Skeletal muscle satellite cell (primary cell): ENCODE measurements around the gene STAMBP.
A peak's percentile ranks its signal among the peaks of the same experiment; 100 is the strongest.
"Not testable (repeated sequence)": the region's sequence is repeated elsewhere in the genome, so short reads cannot be mapped to it uniquely, and the experiment has no call there.

Experiments used
- H3K27me3 ChIP-seq: 2 replicates; pipeline ENCODE4 v1.7.0; 2013; ENCODE audit warnings: low read length; ENCODE audit not compliant: control insufficient read depth, insufficient read depth
- H3K36me3 ChIP-seq: 2 replicates; pipeline ENCODE4 v1.7.0; 2013; ENCODE audit warnings: mild to moderate bottlenecking, control low read depth, low read length; ENCODE audit not compliant: insufficient read depth
- H3K4me1 ChIP-seq: 2 replicates; pipeline ENCODE4 v1.7.0; 2013; ENCODE audit warnings: low read length; ENCODE audit not compliant: control insufficient read depth, insufficient read depth
- H3K4me2 ChIP-seq: 2 replicates; pipeline ENCODE4 v1.7.0; 2013; ENCODE audit warnings: mild to moderate bottlenecking, low read length
- H3K4me3 ChIP-seq: 2 replicates; pipeline ENCODE4 v1.7.0; 2013; ENCODE audit warnings: low read length
- H3K9ac ChIP-seq: 2 replicates; pipeline ENCODE4 v1.7.0; 2013; ENCODE audit warnings: mild to moderate bottlenecking, low read depth, low read length, moderate library complexity
- H3K9me3 ChIP-seq: replicated peaks from 2 replicates; pipeline ENCODE4 v1.7.0; 2013; ENCODE audit warnings: mild to moderate bottlenecking, control low read depth, low read length

The STAMBP gene

DNA sequence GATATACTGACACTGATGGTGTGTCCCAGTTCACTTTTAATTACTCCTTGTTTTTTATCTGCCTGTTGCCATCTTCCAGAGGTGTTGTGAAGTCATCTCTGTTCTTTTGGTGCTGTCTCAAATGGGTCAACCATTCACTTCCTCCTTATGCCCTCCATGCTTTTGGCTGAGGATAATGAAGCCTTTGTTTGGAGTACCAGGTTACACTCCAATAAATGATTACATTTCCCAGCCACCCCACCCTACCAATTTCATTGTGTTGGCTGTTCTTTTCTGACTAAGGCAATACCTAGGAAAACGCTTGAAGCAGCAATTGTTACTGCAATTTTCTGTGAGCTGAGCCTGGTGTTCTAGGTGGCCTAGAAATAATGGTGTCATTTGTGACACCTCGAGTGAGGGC, 34.2 kb downstream of the STAMBP start:
- Histone ChIP-seq H3K4me3 (no peak overlapping the region), H3K4me1 (peaks cover 8% of the 10 kb centered on the region), H3K9ac (no peak overlapping the region), H3K36me3 (peaks cover 59% of the 10 kb centered on the region), H3K27me3 (no peaks in the 10 kb centered on the region), H3K4me2 (no peak overlapping the region), H3K9me3 (no peaks in the 10 kb centered on the region)

- Histone ChIP-seq H3K9ac (no peak overlapping the region), H3K9me3 (no peaks in the 10 kb centered on the region), H3K4me1 (peaks cover 10% of the 10 kb centered on the region), H3K36me3 (peaks cover 33% of the 10 kb centered on the region), H3K4me3 (no peak overlapping the region), H3K27me3 (no peaks in the 10 kb centered on the region), H3K4me2 (no peak overlapping the region)
Measured at GRCh38 chr2:73868204-73868978, 39.6 kb downstream of the STAMBP start.

- Histone ChIP-seq H3K4me3 (no peak overlapping the region), H3K9me3 (no peaks in the 10 kb centered on the region), H3K27me3 (no peaks in the 10 kb centered on the region), H3K4me2 (peak overlapping the region; percentile 26), H3K4me1 (peaks cover 10% of the 10 kb centered on the region), H3K9ac (no peak overlapping the region), H3K36me3 (peaks cover 22% of the 10 kb centered on the region)
Measured at GRCh38 chr2:73870084-73870483, 41.3 kb downstream of the STAMBP start.

DNA sequence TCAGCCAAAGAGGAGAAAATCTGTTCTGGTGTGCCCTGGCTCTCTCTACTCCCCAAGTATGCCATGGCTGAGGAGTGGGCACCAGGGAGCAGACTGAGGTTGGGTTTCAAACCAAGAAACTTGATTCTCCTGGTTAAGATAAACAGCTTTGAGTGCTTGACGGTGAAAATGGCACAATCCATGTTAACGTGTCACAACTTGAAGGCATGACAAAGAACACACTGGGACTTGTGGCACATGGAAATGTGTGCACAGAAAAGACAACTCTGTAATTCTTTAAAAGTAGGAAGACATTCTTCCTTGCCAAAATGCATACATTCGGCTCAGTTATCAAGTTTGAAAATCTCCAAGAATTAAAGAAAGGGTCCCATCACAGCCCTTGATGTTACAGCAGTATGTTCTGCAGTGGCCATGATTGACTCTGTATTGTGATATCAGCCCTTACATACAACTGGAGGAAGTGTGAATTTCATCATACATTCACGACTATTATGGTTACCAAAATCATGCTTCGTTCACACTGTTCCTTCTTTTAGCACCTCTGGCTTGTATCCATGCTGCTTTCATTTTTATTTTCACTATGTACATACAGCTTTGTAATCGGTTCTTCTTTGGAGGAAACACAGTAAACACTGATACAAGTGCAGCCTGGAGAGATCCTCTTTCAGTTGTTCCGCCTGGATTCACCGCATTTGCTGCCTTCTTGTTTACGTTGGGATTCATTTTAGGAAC, 48.5 kb downstream of the STAMBP start:
- no peaks in the 10 kb centered on the region for H3K4me1 ChIP-seq
- H3K36me3 ChIP-seq, result no peaks in the 10 kb centered on the region
- no peaks in the 10 kb centered on the region for H3K9me3 ChIP-seq
- H3K27me3 ChIP-seq, result peaks cover 3% of the 10 kb centered on the region
- H3K4me2 ChIP-seq, result no peak overlapping the region
- H3K9ac ChIP-seq, result no peak overlapping the region
- H3K4me3 ChIP-seq, result no peak overlapping the region

DNA sequence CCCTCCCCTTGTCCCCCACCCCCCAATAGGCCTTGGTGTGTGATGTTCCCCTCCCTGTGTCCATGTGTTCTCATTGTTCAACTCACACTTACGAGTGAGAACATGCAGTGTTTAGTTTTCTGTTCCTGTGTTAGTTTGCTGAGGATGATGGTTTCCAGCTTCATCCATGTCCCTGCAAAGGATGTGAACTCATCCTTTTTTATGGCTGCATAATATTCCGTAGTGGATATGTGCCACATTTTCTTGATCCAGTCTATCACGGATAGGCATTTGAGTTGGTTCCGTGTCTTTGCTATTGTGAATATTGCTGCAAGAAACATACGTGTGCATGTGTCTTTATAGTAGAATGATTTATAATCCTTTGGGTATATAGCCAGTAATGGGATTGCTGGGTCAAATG, 49.2 kb downstream of the STAMBP start:
- not testable (repeated sequence) for H3K4me3 ChIP-seq, H3K4me1 ChIP-seq, H3K9ac ChIP-seq, H3K27me3 ChIP-seq, H3K36me3 ChIP-seq, H3K4me2 ChIP-seq, H3K9me3 ChIP-seq

GRCh38 chr2:73885406-73885805, 56.6 kb downstream of the STAMBP start:
- Histone ChIP-seq H3K9me3 (no peaks in the 10 kb centered on the region), H3K36me3 (no peaks in the 10 kb centered on the region), H3K4me3 (no peak overlapping the region), H3K9ac (no peak overlapping the region), H3K4me1 (no peaks in the 10 kb centered on the region), H3K27me3 (peaks cover 25% of the 10 kb centered on the region), H3K4me2 (no peak overlapping the region)

DNA sequence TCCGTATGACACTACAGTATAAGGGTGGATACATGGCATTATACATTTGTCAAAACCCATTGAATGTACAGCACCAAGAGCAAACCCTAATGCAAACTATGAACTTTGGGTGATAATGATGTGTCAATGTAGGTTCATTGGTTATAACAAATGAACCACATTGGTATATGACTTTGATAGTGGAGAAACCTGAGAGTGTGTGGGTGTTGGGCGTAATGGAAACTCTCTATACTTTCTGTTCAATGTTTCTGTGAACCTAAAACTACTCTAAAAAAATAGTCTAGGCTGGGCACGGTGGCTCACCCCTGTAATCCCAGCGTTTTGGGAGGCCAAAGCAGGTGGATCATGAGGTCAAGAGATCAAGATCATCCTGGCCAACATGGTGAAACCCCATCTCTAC, 57.6 kb downstream of the STAMBP start:
- Histone ChIP-seq H3K27me3 (peaks cover 34% of the 10 kb centered on the region), H3K9me3 (no peaks in the 10 kb centered on the region)

DNA sequence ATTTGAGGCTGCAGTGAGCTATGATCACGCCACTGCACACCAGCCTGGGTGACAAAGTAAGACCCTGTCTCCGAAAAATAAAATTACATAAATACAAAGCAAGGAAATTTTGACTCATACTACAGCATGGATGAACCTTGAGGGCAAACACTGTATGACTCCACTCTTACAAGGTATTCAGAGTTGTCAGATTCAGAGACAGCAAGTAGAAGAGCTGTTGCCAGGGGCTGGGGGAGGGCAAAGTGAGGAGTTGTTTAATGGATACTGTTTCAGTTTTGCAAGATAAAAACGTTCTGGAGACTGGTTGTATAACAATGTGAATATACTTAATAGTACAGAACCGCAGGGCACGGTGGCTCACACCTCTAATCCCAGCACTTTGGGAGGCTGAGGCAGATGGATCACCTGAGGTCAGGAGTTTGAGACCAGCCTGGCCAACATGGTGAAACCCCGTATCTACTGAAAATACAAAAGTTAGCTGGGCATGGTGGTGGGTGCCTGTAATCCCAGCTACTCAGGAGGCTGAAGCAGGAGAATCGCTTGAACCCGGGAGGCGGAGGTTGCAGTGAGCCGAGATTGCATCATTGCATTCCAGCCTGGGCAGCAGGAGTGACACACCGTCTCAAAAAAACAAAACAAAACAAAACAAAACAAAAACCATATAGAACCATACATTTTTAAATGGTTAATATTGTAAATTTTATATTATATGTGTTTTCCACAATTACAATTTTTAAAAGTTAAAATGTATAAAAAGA, 59.0 kb downstream of the STAMBP start:
- H3K36me3 ChIP-seq, H3K4me2 ChIP-seq, H3K4me1 ChIP-seq, H3K4me3 ChIP-seq, H3K9me3 ChIP-seq, H3K9ac ChIP-seq: not testable (repeated sequence)
- H3K27me3 ChIP-seq, result peaks cover 32% of the 10 kb centered on the region

More for the DNA sequence above, 57.6 kb downstream of the STAMBP start:
- Histone ChIP-seq H3K9ac (no peak overlapping the region), H3K4me1 (no peaks in the 10 kb centered on the region), H3K4me2 (no peak overlapping the region), H3K36me3 (no peaks in the 10 kb centered on the region), H3K4me3 (no peak overlapping the region)

DNA sequence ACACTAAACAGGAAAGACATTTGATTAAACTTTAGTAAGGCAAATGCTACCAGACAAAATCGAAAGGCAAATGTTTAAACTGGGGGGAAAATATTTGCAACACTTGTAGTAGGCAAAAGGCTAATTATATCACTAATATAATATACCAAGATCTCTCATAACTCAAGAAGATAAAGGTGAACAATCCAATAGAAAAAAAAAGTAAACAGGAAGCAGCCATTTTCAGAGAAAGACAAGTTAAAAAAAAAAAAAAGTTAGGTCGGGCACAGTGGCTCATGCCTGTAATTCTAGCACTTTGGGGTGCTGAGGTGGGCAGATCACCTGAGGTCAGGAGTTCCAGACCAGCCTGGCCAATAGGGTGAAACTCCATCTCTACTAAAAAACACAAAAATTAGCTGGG, 59.6 kb downstream of the STAMBP start:
- H3K9me3 ChIP-seq, result no peaks in the 10 kb centered on the region
- no peak overlapping the region for H3K4me3 ChIP-seq
- H3K9ac ChIP-seq, result no peak overlapping the region
- peaks cover 31% of the 10 kb centered on the region for H3K27me3 ChIP-seq
- H3K4me1 ChIP-seq, result no peaks in the 10 kb centered on the region
- H3K36me3 ChIP-seq, result no peaks in the 10 kb centered on the region
- no peak overlapping the region for H3K4me2 ChIP-seq

DNA sequence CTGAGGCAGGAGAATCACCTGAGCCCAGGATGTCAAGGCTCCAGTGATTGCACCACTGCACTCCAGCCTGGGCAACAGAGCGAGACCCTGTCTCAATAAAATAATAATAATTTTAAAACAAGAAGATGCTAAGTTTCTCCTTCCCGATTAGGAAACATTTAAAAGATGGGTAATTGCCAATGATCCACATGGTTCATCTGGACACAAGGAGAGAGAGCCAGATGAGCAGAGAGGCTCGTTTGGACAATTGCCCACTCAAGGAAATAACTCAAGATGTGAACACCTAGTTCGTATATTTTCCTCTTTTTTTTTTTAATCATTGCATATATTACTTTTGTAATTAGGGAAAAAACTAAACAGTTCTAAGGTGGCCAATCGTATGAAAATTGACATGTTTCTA, 60.4 kb downstream of the STAMBP start:
- no peaks in the 10 kb centered on the region for H3K36me3 ChIP-seq
- no peaks in the 10 kb centered on the region for H3K9me3 ChIP-seq
- peaks cover 26% of the 10 kb centered on the region for H3K27me3 ChIP-seq
- H3K4me3 ChIP-seq, result no peak overlapping the region
- H3K4me2 ChIP-seq, result no peak overlapping the region
- no peaks in the 10 kb centered on the region for H3K4me1 ChIP-seq
- H3K9ac ChIP-seq, result no peak overlapping the region

DNA sequence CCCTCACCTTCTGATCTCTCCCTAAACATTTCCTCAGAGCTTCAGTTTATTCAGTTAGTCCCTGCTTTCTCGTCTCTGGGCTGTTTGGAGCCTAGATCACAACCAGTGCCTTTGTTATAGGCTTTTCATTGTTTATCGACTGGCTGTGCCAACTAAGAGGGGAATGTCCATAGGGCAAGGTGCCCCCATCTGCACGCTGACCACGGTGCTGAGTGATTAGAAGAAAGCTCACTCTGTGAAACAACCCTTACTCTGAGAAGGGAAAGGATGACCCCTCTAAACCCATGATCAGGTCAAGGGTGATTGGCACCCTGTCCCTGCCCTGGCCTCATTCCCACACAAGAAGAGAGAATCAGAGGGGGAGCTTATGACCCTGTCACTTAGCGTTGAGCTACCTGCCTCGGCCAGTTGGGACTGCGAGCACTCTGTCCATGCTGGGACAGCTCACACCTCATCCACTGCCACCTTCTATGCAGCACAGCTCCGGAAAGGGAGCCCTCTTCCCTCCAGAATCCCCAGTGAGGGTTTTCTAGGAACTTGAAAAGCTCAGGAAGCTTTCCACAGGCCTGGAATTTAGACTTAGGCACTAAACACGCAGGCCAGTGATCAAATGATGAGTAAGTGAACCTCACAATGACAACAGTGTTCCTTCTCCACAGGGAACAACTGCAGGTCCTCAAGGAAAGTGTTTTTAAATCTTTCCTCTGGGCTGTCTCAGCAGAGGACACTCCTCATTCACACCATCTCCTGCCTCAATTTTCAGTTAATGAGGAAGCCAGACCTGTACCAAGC, 61.7 kb downstream of the STAMBP start:
- H3K27me3 ChIP-seq, result peaks cover 32% of the 10 kb centered on the region
- no peak overlapping the region for H3K4me2 ChIP-seq
- H3K36me3 ChIP-seq, result no peaks in the 10 kb centered on the region
- no peak overlapping the region for H3K4me3 ChIP-seq
- H3K9ac ChIP-seq, result no peak overlapping the region
- no peaks in the 10 kb centered on the region for H3K9me3 ChIP-seq
- H3K4me1 ChIP-seq, result no peaks in the 10 kb centered on the region
